Measurements from ENCODE around the gene TSEN15.

- TF ChIP-seq CTCF (IDR thresholded peaks at IDR 0.05) (no peak), EP300 (IDR thresholded peaks at IDR 0.05; ENCODE audit: low read depth) (no peak), POLR2A (IDR thresholded peaks at IDR 0.05) (no peak), POLR2AphosphoS5 (IDR thresholded peaks at IDR 0.05) (no peak)
Measured at GRCh38 chr1:184082541-184083415, 31.2 kb downstream of the TSEN15 start.

Measured in transverse colon (tissue), 4 donors.